Activated T-cell treated with anti-CD3 and anti-CD28 coated beads, Interleukin-2, amount 50 U/mL, for 24 hours (primary cell): ENCODE results near the gene ACKR4.

Source experiments
- DNase-seq: peaks from one replicate; pipeline ENCODE4 v3.0.0-alpha.2; 2020
- H3K27ac Mint-ChIP-seq: 2 replicates; pipeline ENCODE4 v1.8.0; 2020; ENCODE audit warnings: mild to moderate bottlenecking, mixed read lengths
- H3K27me3 Mint-ChIP-seq: 2 replicates; pipeline ENCODE4 v1.8.0; 2020; ENCODE audit warnings: mixed read lengths
- H3K36me3 Mint-ChIP-seq: 2 replicates; pipeline ENCODE4 v1.8.0; 2020; ENCODE audit warnings: low read depth, mixed read lengths
- H3K4me1 Mint-ChIP-seq: 2 replicates; pipeline ENCODE4 v1.8.0; 2020; ENCODE audit warnings: low read depth, mixed read lengths
- H3K4me3 Mint-ChIP-seq: 2 replicates; pipeline ENCODE4 v1.8.0; 2020; ENCODE audit warnings: mild to moderate bottlenecking, moderate library complexity, mixed read lengths
- H3K9me3 Mint-ChIP-seq: 2 replicates; pipeline ENCODE4 v1.8.0; 2020; ENCODE audit warnings: mixed read lengths

ACKR4 gene

DNA sequence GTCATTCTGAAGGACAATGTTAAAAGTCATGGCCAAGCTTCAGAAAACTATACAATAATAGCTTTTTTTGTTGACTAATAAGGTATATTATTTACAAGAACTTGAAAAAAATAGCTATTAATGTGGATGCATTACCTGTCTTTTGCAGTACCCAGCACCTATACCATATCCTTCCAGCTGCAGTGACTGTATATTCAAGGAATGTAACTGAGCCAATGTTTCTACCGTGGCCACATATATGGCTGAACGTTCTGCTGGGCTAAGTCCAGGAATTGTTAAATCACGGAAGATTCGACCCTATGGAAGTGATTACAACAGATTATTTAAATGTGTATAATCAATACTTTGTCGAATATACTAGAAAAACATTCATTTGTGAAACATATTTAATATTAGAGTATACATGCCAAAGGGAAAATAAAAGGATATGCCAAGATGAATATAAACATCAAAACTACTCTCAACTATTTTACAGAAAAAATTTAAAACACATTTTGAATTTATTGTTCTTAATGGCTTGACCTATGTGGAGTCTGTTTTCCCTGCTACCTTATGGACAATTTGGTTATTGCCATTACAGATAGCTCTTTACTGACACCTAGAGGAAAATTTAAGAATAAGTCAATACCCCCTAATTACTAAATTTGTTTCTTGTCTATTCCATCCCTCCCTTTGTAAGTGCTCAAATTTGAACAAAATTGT is 44.9 kb downstream of the ACKR4 start:
- H3K36me3 Mint-ChIP-seq = peaks cover 43% of the 10 kb centered on the region
- peaks cover 6% of the 10 kb centered on the region for H3K4me1 Mint-ChIP-seq
- DNase-seq = no peak
- no peak overlapping the region for H3K4me3 Mint-ChIP-seq
- no peak overlapping the region for H3K27ac Mint-ChIP-seq
- H3K27me3 Mint-ChIP-seq = no peaks in the 10 kb centered on the region
- H3K9me3 Mint-ChIP-seq = no peaks in the 10 kb centered on the region

DNA sequence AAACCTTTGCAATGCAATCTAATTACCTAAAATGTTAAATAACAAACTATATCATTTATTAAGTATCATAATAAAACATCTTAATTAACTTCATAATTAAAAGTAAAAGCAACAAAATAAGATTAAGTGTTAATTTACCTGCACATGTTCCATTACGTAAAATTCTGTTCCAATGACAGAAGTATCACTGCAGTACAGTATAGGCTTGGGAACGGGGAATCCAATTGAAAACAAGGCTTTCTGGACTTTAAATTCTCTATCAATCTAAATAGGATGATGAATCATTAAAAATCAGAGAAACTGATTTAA is 45.4 kb downstream of the ACKR4 start:
- H3K27ac Mint-ChIP-seq = no peak overlapping the region
- peaks cover 6% of the 10 kb centered on the region for H3K4me1 Mint-ChIP-seq
- peaks cover 38% of the 10 kb centered on the region for H3K36me3 Mint-ChIP-seq
- no peaks in the 10 kb centered on the region for H3K27me3 Mint-ChIP-seq
- no peak overlapping the region for H3K4me3 Mint-ChIP-seq
- H3K9me3 Mint-ChIP-seq = no peaks in the 10 kb centered on the region
- no peak for DNase-seq

DNA sequence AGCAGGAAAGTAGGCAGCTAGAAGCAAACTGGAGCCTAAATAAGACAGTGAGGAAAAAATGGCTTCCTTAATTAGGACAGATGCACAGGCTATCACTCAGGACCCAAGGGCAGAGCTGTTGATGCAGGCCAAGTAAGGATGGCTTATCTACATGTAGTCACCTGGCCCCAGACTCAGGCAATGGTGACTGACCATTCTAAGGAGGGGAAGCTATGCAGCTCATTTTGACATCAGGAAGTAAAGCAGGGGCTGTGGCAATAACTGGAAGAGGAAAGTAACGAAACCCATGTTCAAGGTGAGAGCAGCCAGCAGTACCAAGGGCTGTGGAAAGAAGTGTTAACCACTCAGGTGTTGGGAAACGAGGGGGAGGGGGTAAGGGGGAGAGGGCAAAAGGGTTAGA is 46.3 kb downstream of the ACKR4 start:
- H3K36me3 Mint-ChIP-seq = peaks cover 30% of the 10 kb centered on the region
- peak overlapping the region; percentile 5 for H3K27ac Mint-ChIP-seq
- DNase-seq = no peak
- no peaks in the 10 kb centered on the region for H3K27me3 Mint-ChIP-seq
- no peaks in the 10 kb centered on the region for H3K9me3 Mint-ChIP-seq
- peaks cover 6% of the 10 kb centered on the region for H3K4me1 Mint-ChIP-seq
- no peak overlapping the region for H3K4me3 Mint-ChIP-seq

DNA sequence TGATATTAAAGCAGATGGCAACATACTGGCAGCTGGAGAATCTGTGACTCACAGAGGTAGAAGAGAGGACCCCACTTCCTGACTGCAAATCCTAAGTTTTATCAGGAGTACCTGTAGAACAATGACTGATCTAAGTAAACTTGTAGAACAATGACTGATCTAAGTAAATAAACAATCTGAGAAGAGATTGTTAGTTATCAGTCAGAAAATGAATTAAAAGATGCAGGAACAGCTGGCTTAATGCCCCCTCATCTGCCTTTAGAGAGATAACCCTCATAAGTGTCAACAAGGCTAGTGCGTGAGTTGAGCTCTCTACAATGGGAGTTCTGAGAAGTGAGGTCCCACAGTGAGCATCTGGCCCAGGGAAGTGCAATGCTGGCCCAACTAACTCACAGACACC is 48.0 kb downstream of the ACKR4 start:
- Mint-ChIP-seq H3K9me3 (no peaks in the 10 kb centered on the region), H3K27me3 (no peaks in the 10 kb centered on the region), H3K4me3 (no peak overlapping the region), H3K27ac (peak overlapping the region; percentile 13), H3K36me3 (peaks cover 13% of the 10 kb centered on the region), H3K4me1 (peaks cover 9% of the 10 kb centered on the region)
- no peak for DNase-seq

DNA sequence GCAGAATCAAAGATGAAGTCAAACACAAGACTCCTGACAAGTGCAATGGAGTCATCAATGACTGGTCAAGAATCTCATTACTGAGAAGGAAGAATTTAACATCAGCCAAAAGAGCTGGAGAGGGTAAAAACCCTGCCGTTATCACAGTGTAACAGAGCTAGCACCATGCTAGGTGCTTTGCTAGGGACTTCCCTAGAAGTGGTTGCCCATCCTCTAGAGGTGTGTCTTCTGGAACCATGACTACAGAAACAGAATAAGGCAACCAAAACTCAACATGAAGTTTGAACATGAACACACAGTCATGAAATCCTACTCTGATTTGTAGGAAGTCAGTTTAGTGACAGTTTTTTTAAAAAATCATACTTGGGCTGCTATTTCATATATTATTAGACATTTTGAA is 53.1 kb downstream of the ACKR4 start:
- Mint-ChIP-seq H3K36me3 (no peaks in the 10 kb centered on the region), H3K27ac (no peak overlapping the region), H3K4me1 (peaks cover 7% of the 10 kb centered on the region), H3K27me3 (no peaks in the 10 kb centered on the region), H3K9me3 (no peaks in the 10 kb centered on the region), H3K4me3 (no peak overlapping the region)
- DNase-seq = no peak
